GM19324 (cell line): ENCODE measurements around the gene NAT16.

ENCODE experiments used
- ATAC-seq: cut with Tn5 transposase; IDR thresholded peaks from one replicate; pipeline ENCODE4 v1.9.1; 2021; ENCODE audit warnings: mild to moderate bottlenecking, moderate library complexity; ENCODE audit not compliant: unreplicated experiment, low FRiP score

Gene NAT16

DNA sequence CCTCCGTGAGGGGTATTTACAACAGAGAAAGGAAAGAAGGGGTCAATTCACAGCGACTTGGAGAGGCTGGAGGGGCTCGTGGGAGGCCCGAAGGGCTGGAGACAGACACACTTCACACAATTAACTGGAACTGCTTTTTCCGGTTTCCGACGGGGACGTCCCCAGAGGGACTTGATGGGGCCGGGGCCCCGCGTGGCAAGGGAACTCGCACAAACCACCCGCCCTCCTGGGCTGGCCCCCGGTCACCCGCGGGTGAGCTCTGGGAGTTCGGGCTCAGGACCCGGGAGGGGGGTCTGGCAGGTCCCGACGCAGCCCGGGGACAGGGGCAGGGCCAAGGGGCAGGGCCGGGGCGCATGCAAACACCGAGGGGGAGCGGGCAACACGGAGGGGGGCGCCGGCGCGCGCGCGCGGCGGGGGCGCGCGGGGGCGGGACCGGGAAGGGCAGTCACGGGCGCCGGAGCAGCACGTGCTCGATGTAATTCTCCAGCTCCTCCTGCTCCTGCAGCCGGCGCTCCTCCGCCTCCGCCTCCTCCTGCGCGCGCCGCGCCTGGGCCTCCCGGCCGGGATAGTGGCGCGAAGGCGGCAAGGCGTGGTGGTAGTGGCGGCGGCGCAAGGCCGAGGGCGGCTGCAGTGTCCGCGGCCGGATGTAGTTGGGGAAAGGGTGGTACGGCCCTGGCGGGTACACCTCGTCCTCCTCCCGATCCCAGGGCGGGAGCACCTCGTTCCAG, 17.4 kb downstream of the NAT16 start:
- no peak for ATAC-seq

- ATAC-seq, result no peak
Measured at GRCh38 chr7:101161692-101162471, 18.2 kb downstream of the NAT16 start.

GRCh38 chr7:101160910-101161309, 19.2 kb downstream of the NAT16 start:
- no peak for ATAC-seq

DNA sequence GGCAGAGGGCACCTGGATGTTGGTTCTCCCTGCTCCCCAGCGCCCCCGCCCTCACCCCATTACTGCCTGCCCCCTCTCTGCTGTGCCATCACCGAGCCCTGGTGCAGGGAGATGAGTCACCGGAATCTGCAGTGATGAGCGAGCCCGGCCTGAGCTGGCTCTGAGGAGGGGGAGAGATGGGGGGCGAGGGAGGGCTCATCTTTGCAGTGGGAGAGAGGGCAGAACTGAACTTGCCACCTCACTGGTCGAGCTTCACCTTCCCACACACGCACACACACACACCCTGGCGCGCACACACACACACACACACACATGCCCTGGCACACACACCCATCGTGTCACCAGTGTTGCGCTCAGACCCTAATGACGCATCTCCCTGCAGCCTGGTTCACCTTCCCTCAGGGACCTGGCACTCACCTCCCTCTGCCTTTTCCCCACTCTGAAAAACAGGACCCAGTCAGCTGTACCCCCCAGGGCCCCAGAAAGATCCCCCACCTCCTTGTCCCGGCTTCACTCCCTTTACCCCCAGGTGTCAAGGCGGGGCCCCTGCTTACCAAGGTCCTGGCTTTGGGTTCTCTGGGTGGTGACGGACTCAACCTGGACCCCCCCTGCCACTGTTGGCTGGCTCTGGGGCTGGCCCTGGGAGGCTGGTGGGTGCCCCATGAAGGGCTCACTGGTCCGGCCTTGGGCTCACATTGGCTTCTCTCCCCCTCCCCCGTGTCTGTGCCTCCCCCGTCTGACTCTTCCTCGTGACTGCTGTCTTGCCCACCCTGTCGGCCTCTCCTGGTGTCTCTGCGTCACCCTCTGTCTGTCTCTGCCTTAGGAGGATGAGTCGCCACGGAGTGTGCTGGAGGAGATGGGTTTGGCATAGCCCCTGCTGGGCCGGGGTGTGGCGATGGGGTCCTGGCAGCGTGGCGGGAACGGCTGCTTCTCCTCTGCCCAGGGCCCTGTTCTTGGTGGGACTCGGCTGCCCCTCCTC, 20.1 kb downstream of the NAT16 start:
- ATAC-seq, result no peak

DNA sequence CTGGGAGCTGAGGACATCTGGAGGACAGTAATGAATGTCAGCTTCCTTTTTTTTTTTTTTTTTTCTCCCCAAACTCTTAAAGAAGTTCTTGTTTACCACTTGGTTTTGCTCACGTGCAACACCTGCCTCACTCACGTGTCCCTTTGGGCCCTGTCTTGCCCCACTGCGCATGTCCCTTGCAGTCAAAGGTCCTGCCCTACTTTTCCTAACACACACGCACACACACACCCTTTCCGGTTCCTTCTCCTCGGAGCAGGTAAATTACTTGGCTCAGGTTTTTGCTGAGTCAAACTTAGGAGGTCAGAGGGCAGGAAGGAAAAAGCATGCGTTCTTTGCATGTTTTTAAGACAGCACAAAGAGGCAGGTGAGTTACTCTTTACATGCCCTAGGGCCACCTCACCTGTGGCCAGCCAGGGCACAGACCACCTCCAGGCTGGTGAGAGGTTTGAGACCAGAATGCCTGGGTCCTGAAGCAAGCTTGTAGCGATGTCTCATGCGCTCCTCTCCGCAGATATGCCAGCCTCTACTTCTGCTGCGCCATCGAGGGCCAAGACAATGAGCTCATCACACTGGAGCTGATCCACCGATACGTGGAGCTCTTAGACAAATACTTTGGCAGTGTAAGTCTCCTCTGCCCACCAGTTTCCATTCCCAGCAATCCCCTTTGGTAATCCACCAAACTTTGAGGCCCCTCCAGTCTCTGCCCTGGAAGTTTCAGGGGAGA, 23.1 kb downstream of the NAT16 start:
- ATAC-seq, result no peak

GRCh38 chr7:101156277-101156676, 23.8 kb downstream of the NAT16 start:
- no peak for ATAC-seq

DNA sequence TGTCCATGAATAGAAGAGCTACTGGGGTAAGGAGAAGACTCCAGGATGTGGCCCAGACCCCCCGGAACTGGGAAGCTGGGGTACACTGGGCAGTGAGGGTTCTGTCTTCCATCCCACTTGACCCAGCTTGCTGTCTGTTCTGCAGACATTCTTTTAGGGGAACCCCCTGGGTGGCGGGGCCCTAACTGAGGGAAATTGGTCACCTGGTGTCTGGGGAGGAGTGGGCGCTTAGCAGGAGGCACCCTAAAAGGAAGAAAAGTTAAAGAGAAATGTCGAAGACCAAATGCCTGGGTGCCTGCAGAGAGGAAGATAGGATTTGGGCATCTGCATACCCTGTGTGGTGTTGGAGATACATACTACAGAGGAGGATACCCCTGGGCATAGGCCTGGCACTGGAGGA, 24.8 kb downstream of the NAT16 start:
- no peak for ATAC-seq

DNA sequence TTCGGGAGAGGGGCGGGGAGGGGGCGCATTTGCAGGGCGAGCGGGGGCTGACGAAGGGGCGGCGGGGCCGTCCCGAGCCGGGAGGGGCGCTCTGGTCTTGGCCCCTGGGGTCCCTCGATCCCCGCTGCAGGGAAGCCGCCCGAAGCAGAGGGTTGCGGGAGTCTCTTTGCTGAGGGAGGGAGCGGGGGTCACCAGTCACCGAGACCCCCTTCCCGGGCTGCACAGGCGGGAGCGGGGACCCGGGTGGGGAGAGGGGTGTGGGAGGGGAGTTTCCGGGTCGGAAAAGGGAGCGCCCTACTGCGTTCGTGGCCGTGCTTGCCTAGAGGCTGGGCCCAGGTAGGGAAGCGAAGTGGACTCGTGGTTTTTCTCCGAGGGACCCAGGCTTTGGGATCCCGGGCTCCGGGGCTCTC, 25.4 kb downstream of the NAT16 start:
- ATAC-seq, result peak; percentile 10

DNA sequence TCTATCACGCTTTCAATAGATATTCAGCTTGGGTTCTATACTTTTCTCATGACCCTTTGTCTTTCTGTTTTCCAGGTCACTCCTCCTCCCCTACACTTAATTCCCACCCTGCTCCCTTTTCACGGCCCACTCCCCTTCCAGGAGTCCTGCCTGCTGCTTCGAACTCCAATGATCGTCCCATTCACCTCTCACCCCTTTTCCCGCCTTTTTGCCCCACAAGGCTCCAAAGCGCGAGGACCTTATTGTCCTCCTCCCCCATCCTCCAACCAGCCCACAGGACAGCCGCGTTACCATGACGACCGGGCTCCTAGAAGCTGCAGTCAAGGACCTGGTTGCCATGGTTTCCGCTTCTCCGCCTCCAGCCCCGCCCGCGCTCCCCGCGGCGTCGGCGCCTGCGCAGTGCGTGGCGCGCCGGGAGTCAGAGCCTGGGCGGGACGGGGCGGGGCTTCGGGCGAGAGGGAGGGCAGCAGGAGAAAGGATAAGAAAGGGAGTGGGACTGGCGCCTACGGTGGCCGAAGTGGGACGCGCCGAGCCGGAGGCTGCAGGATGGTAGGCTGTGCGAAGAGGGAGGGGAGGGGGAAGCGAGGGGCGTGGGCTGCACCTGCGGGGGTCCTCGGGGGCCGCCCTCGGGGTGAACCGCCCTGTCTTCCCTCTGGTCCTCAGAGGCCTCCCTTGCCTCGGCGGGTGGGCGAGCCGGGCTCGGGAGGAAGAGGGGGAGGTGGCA, 26.0 kb downstream of the NAT16 start, which contains the start of gene AP1S1:
Gene AP1S1, plus strand, starts transcription at position 508 of the 724 bp plus-strand sequence. Its CDS starts 39 bp downstream, at position 547.
- peak; percentile 81 for ATAC-seq

DNA sequence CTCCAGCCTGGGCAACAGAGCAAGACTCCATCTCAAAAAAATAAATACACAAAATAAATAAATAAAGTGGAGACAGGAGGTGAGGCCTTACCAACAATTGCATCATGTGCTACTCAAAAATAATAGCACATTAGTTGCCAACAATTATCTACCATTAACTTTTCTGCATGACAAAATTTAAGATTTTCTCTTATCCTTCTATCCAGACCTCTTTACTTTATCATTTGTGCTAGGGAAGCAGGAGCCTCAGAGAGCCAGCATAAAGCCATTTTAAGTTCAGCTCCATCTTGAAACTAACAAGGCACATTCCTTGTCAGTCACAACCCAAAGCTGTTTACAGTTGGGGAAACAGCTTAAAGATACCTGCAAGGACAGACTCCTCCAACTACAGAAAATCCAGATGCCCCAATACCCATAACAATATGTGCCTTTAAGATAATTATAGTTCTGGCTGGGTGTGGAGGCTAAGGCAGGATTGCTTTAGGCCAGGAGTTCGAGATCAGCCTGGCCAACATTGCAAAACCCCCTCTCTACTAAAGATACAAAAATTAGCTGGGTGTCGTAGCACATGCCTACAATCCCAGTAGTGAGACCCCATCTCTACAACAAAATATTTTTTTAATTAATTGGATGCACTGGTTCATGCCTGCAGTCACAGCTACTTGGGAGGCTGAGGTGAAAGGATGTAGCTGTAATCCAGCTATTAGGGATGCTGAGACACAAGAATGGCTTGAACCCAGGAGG, 28.0 kb downstream of the NAT16 start:
- ATAC-seq, result no peak

DNA sequence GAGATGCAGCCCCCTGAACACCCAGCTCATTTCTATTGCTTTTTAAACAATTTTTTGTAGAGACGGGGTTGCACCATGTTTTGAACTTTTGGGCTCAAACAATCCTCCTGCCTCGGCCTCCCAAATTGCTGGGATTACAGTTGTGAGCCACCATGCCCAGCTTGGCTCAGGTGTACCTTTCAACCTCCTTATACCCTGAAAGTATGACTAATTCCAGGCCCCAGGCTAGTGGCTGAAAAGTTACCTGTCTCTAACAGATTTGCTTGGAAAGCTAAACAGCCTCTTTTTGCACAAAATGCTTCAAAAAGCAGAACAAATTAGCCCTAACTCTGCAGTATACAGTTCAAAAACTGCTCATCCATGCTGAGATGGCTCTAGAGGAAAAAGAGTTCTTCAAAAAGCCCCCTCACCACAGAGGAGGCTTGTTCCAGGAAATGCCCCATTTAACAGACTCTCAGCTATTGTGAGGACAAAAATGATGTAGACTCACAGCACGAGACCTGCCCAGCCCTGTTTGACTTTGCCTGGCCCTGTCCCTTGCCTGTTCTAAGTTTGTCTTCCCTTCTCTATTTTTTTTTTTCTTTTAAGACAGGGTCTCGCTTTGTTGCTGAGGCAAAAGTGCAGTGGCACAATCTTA, 39.2 kb downstream of the NAT16 start:
- ATAC-seq, result no peak

DNA sequence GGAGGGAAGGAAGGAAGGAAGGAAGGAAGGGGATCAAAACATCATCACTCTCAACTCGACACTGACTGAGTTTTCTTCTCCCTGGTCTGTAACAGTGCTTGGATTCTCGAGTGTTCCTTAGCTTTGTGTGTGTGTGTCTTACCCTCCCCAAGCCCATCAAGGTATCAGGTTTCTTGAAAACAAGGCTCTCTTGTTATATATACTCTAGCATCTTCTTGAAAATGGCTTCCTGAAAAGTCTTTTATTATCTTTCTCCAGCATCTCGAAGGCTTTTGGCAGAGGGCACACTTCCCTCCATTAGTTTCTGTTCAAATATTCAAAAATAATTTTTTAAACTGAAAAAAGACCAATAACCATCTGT, 39.8 kb downstream of the NAT16 start:
- ATAC-seq, result no peak

DNA sequence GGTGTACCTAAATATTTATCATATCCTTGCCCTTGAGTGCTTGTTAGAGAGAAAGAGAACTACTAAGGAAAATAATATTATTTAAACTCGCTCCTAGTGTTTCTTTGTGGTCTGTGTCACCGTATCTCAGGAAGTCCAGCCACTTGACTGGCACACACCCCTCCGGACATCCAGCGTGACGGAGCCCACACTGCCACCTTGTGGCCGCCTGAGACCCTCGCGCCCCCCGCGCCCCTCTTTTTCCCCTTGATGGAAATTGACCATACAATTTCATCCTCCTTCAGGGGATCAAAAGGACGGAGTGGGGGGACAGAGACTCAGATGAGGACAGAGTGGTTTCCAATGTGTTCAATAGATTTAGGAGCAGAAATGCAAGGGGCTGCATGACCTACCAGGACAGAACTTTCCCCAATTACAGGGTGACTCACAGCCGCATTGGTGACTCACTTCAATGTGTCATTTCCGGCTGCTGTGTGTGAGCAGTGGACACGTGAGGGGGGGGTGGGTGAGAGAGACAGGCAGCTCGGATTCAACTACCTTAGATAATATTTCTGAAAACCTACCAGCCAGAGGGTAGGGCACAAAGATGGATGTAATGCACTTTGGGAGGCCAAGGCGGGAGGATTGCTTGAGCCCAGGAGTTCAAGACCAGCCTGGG, 41.8 kb downstream of the NAT16 start:
- ATAC-seq, result no peak

GRCh38 chr7:101137651-101138212, 42.4 kb downstream of the NAT16 start:
- no peak for ATAC-seq

DNA sequence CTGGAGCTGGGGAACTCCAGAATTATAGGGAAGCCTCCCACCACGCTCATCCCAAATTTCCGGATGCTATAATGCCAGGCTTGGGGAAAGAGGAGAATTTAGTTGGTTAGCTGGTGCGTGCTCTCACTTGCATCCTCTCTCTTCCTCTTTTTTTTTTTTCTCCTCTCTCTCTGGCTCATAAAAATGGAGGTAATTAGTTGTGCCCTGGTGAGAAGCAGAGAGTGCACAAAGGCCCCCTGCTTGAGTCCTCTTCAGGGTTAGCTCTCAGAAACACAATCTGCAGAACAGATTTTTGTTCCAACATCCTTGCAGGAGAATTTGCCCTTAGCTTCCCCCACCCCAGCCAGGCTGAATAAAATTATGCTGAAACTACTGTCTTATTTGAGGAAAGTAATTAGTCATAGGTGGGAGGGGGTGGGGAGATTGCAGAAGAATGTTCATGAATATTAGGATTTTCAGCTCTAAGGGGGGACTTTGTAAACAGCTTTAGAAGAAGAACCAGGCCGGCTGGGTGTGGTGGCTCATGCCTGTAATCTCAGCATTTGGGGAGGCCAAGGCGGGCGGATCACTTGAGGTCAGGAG, 45.6 kb downstream of the NAT16 start:
- no peak for ATAC-seq

DNA sequence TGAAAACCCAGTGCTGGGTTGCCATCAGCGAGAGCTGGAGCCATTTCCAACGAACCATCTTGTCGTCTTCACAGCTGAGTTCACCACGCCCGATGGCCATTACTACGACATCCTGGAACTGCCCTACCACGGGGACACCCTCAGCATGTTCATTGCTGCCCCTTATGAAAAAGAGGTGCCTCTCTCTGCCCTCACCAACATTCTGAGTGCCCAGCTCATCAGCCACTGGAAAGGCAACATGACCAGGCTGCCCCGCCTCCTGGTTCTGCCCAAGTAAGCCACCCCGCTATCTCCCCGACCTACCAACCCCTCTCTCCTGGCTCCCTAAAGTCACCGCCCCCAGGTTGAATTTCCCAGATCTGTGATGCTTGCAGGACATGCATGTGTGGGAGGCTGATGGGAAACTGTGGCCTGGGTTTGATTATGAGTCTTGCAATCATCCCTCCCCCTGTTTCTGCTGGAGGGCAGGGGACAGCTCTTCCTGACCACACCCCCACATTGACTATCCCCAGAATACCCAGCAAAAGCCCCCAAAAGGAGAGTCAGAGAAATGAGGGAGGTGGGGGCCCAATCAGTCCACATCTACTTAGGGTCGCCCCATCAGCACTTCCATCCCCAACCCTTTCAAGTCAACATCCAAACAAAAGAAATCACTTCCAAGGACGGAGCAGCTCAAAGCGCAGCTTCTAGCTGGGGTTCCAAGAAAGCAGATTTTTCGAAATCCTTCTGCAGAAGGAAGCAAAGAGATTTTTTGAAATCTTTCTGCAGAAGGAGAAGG, 46.3 kb downstream of the NAT16 start:
- ATAC-seq, result no peak
